Activated naive CD8-positive, alpha-beta T cell treated with anti-CD3 and anti-CD28 coated beads, Interleukin-2, amount 50 U/mL, for 24 hours (primary cell): Measurements from ENCODE around the gene CDH4.
A peak's percentile ranks its signal among the peaks of the same experiment; 100 is the strongest.

ENCODE experiments used
- ATAC-seq: fragments of 150-1000 bp; cut with Tn5 transposase; one replicate; pipeline ENCODE4 v1.10.0; 2021
- DNase-seq: peaks from one replicate; pipeline ENCODE4 v3.0.0; 2021
- H3K27ac Mint-ChIP-seq: one replicate; pipeline ENCODE4 v1.8.0; 2021; ENCODE audit warnings: mild to moderate bottlenecking, mixed read lengths
- H3K27me3 Mint-ChIP-seq: one replicate; pipeline ENCODE4 v1.8.0; 2021; ENCODE audit warnings: mixed read lengths
- H3K36me3 Mint-ChIP-seq: one replicate; pipeline ENCODE4 v1.8.0; 2021; ENCODE audit warnings: low read depth, mixed read lengths
- H3K4me1 Mint-ChIP-seq: one replicate; pipeline ENCODE4 v1.8.0; 2021; ENCODE audit warnings: mixed read lengths
- H3K4me3 Mint-ChIP-seq: one replicate; pipeline ENCODE4 v1.8.0; 2021; ENCODE audit warnings: mild to moderate bottlenecking, moderate library complexity, mixed read lengths
- H3K9me3 Mint-ChIP-seq: one replicate; pipeline ENCODE4 v1.8.0; 2021; ENCODE audit warnings: mixed read lengths

The CDH4 gene

GRCh38 chr20:61856626-61857413, 604.8 kb downstream of the CDH4 start:
- Mint-ChIP-seq H3K27ac (no peak overlapping the region), H3K36me3 (no peaks in the 10 kb centered on the region), H3K4me3 (no peak overlapping the region), H3K9me3 (no peaks in the 10 kb centered on the region), H3K4me1 (no peaks in the 10 kb centered on the region), H3K27me3 (no peaks in the 10 kb centered on the region)
- DNase-seq (no peak), ATAC-seq (peak; percentile 17)

GRCh38 chr20:61857414-61857775, 605.3 kb downstream of the CDH4 start:
- no peak for ATAC-seq
- H3K36me3 Mint-ChIP-seq: no peaks in the 10 kb centered on the region
- no peaks in the 10 kb centered on the region for H3K9me3 Mint-ChIP-seq
- H3K27me3 Mint-ChIP-seq: no peaks in the 10 kb centered on the region
- H3K4me3 Mint-ChIP-seq: no peak overlapping the region
- H3K4me1 Mint-ChIP-seq: no peaks in the 10 kb centered on the region
- no peak overlapping the region for H3K27ac Mint-ChIP-seq
- DNase-seq: no peak

GRCh38 chr20:61857884-61858283, 605.8 kb downstream of the CDH4 start:
- H3K36me3 Mint-ChIP-seq: no peaks in the 10 kb centered on the region

GRCh38 chr20:61859767-61860166, 607.7 kb downstream of the CDH4 start:
- Mint-ChIP-seq H3K9me3 (no peaks in the 10 kb centered on the region), H3K4me1 (no peaks in the 10 kb centered on the region), H3K27me3 (no peaks in the 10 kb centered on the region), H3K36me3 (no peaks in the 10 kb centered on the region), H3K27ac (no peak overlapping the region), H3K4me3 (no peak overlapping the region)
- ATAC-seq: no peak
- DNase-seq: no peak

More at GRCh38 chr20:61857884-61858283, 605.8 kb downstream of the CDH4 start:
- H3K4me1 Mint-ChIP-seq: no peaks in the 10 kb centered on the region
- no peaks in the 10 kb centered on the region for H3K9me3 Mint-ChIP-seq
- no peak overlapping the region for H3K4me3 Mint-ChIP-seq
- DNase-seq: no peak
- H3K27me3 Mint-ChIP-seq: no peaks in the 10 kb centered on the region
- H3K27ac Mint-ChIP-seq: no peak overlapping the region
- no peak for ATAC-seq

- Mint-ChIP-seq H3K27me3 (no peaks in the 10 kb centered on the region), H3K4me3 (no peak overlapping the region), H3K4me1 (no peaks in the 10 kb centered on the region), H3K36me3 (no peaks in the 10 kb centered on the region), H3K9me3 (peaks cover 5% of the 10 kb centered on the region), H3K27ac (no peak overlapping the region)
- ATAC-seq (no peak), DNase-seq (no peak)
Measured at GRCh38 chr20:61860260-61860987, 608.4 kb downstream of the CDH4 start.

GRCh38 chr20:61861054-61861841, 609.2 kb downstream of the CDH4 start:
- Mint-ChIP-seq H3K4me1 (no peaks in the 10 kb centered on the region), H3K4me3 (no peak overlapping the region), H3K27me3 (no peaks in the 10 kb centered on the region), H3K27ac (no peak overlapping the region), H3K9me3 (peaks cover 7% of the 10 kb centered on the region), H3K36me3 (no peaks in the 10 kb centered on the region)
- no peak for DNase-seq
- no peak for ATAC-seq

- H3K27ac Mint-ChIP-seq: no peak overlapping the region
- H3K36me3 Mint-ChIP-seq: no peaks in the 10 kb centered on the region
- DNase-seq (no peak), ATAC-seq (no peak)
- H3K27me3 Mint-ChIP-seq: no peaks in the 10 kb centered on the region
- no peaks in the 10 kb centered on the region for H3K4me1 Mint-ChIP-seq
- peaks cover 7% of the 10 kb centered on the region for H3K9me3 Mint-ChIP-seq
- no peak overlapping the region for H3K4me3 Mint-ChIP-seq
Measured at GRCh38 chr20:61861858-61862257, 609.8 kb downstream of the CDH4 start.

GRCh38 chr20:61862881-61863280, 610.8 kb downstream of the CDH4 start:
- no peak overlapping the region for H3K27ac Mint-ChIP-seq
- H3K36me3 Mint-ChIP-seq: no peaks in the 10 kb centered on the region
- no peak overlapping the region for H3K4me3 Mint-ChIP-seq
- peaks cover 7% of the 10 kb centered on the region for H3K9me3 Mint-ChIP-seq
- H3K4me1 Mint-ChIP-seq: no peaks in the 10 kb centered on the region
- no peak for DNase-seq
- no peaks in the 10 kb centered on the region for H3K27me3 Mint-ChIP-seq
- no peak for ATAC-seq

GRCh38 chr20:61864481-61864880, 612.4 kb downstream of the CDH4 start:
- Mint-ChIP-seq H3K4me3 (no peak overlapping the region), H3K4me1 (no peaks in the 10 kb centered on the region), H3K9me3 (peaks cover 7% of the 10 kb centered on the region), H3K27ac (no peak overlapping the region), H3K36me3 (no peaks in the 10 kb centered on the region), H3K27me3 (no peaks in the 10 kb centered on the region)
- no peak for ATAC-seq
- no peak for DNase-seq

- no peak for ATAC-seq
- Mint-ChIP-seq H3K4me1 (no peaks in the 10 kb centered on the region), H3K4me3 (no peak overlapping the region), H3K27me3 (no peaks in the 10 kb centered on the region), H3K36me3 (no peaks in the 10 kb centered on the region), H3K27ac (no peak overlapping the region), H3K9me3 (peaks cover 7% of the 10 kb centered on the region)
- DNase-seq: no peak
Measured at GRCh38 chr20:61865353-61865752, 613.3 kb downstream of the CDH4 start.

- no peaks in the 10 kb centered on the region for H3K36me3 Mint-ChIP-seq
- no peaks in the 10 kb centered on the region for H3K27me3 Mint-ChIP-seq
- H3K27ac Mint-ChIP-seq: no peak overlapping the region
- DNase-seq (no peak), ATAC-seq (no peak)
- H3K9me3 Mint-ChIP-seq: peaks cover 7% of the 10 kb centered on the region
- H3K4me3 Mint-ChIP-seq: no peak overlapping the region
- H3K4me1 Mint-ChIP-seq: no peaks in the 10 kb centered on the region
Measured at GRCh38 chr20:61866165-61866564, 614.1 kb downstream of the CDH4 start.

- Mint-ChIP-seq H3K4me1 (no peaks in the 10 kb centered on the region), H3K4me3 (no peak overlapping the region), H3K27me3 (no peaks in the 10 kb centered on the region), H3K27ac (no peak overlapping the region), H3K9me3 (peaks cover 7% of the 10 kb centered on the region), H3K36me3 (no peaks in the 10 kb centered on the region)
- ATAC-seq: no peak
- DNase-seq: no peak
Measured at GRCh38 chr20:61868006-61868405, 615.9 kb downstream of the CDH4 start.

GRCh38 chr20:61868466-61869090, 616.5 kb downstream of the CDH4 start:
- H3K9me3 Mint-ChIP-seq: peaks cover 7% of the 10 kb centered on the region
- H3K27ac Mint-ChIP-seq: no peak overlapping the region
- no peaks in the 10 kb centered on the region for H3K36me3 Mint-ChIP-seq
- H3K4me3 Mint-ChIP-seq: no peak overlapping the region
- H3K4me1 Mint-ChIP-seq: no peaks in the 10 kb centered on the region
- ATAC-seq: no peak
- DNase-seq: no peak
- no peaks in the 10 kb centered on the region for H3K27me3 Mint-ChIP-seq

GRCh38 chr20:61869750-61870507, 617.9 kb downstream of the CDH4 start:
- no peak for ATAC-seq
- H3K9me3 Mint-ChIP-seq: peaks cover 7% of the 10 kb centered on the region
- H3K27me3 Mint-ChIP-seq: no peaks in the 10 kb centered on the region
- no peak overlapping the region for H3K4me3 Mint-ChIP-seq
- no peak for DNase-seq
- no peaks in the 10 kb centered on the region for H3K4me1 Mint-ChIP-seq
- no peak overlapping the region for H3K27ac Mint-ChIP-seq
- no peaks in the 10 kb centered on the region for H3K36me3 Mint-ChIP-seq
